Measurements from ENCODE around the gene CPVL.

GRCh38 chr7:28988810-28989209, 157.5 kb downstream of the CPVL start:
- TF ChIP-seq EZH2phosphoT487 (IDR thresholded peaks at IDR 0.05) (no peak), CTCF (IDR thresholded peaks at IDR 0.05) (no peak)

Data from neural progenitor cell (in vitro differentiated cells).